GM18508 (cell line): ENCODE measurements around the gene ZNF180.
"Not testable (repeated sequence)": the region's sequence is repeated elsewhere in the genome, so short reads cannot be mapped to it uniquely, and the experiment has no call there.

Source experiments
- ATAC-seq: cut with Tn5 transposase; IDR thresholded peaks from one replicate; pipeline ENCODE4 v1.9.1; 2021; ENCODE audit warnings: moderate number of reproducible peaks; ENCODE audit not compliant: insufficient read depth, unreplicated experiment

Gene ZNF180

GRCh38 chr19:44499962-44500949 lies at the start of gene ZNF180:
ZNF180 (minus strand) TSS chr19:44500522; CDS start chr19:44497334, 3,188 bp downstream.
- peak; percentile 76 for ATAC-seq

GRCh38 chr19:44549507-44549906 lies 49.2 kb upstream of the ZNF180 start:
- ATAC-seq: no peak

GRCh38 chr19:44548736-44549135 lies 48.4 kb upstream of the ZNF180 start:
- ATAC-seq: no peak

- ATAC-seq: no peak
These were observed 43.7 kb upstream of the ZNF180 start for GRCh38 chr19:44544031-44544430.

GRCh38 chr19:44542671-44543070 lies 42.3 kb upstream of the ZNF180 start:
- no peak for ATAC-seq

- no peak for ATAC-seq
These were observed 40.4 kb upstream of the ZNF180 start for GRCh38 chr19:44540736-44541135.

- ATAC-seq: no peak
These were observed 39.7 kb upstream of the ZNF180 start for GRCh38 chr19:44539991-44540390.

GRCh38 chr19:44539236-44539826 lies 39.0 kb upstream of the ZNF180 start:
- no peak for ATAC-seq

GRCh38 chr19:44535361-44535760 lies 35.0 kb upstream of the ZNF180 start:
- not testable (repeated sequence) for ATAC-seq

GRCh38 chr19:44532819-44533218 lies 32.5 kb upstream of the ZNF180 start:
- ATAC-seq: no peak

GRCh38 chr19:44530777-44531176 lies 30.5 kb upstream of the ZNF180 start:
- ATAC-seq: no peak

- no peak for ATAC-seq
These were observed 29.2 kb upstream of the ZNF180 start, which contains the start of gene CEACAM20 for GRCh38 chr19:44529536-44529935. CEACAM20 (minus strand) TSS chr19:44529675; CDS start chr19:44529509, 166 bp downstream.

GRCh38 chr19:44527554-44527953 lies 27.2 kb upstream of the ZNF180 start:
- no peak for ATAC-seq

GRCh38 chr19:44525721-44526430 lies 25.6 kb upstream of the ZNF180 start:
- no peak for ATAC-seq

GRCh38 chr19:44521370-44521769 lies 21.0 kb upstream of the ZNF180 start:
- no peak for ATAC-seq

GRCh38 chr19:44517146-44517545 lies 16.8 kb upstream of the ZNF180 start:
- no peak for ATAC-seq

- no peak for ATAC-seq
These were observed 15.6 kb upstream of the ZNF180 start for GRCh38 chr19:44515907-44516306.

GRCh38 chr19:44515031-44515430 lies 14.7 kb upstream of the ZNF180 start:
- ATAC-seq: no peak

- ATAC-seq: no peak
These were observed 12.3 kb upstream of the ZNF180 start for GRCh38 chr19:44512326-44513298.

GRCh38 chr19:44509478-44509877 lies 9.2 kb upstream of the ZNF180 start:
- no peak for ATAC-seq
